Neural cell (in vitro differentiated cells): Measurements from ENCODE around the gene TMOD3.

Experiments
- EZH2 ChIP-seq: fragments of 200-600, 300-800 bp; shearing (Covaris generic), sonication (generic); IDR thresholded peaks from 2 replicates; pipeline ENCODE4 v1.6.1; 2014; ENCODE audit warnings: antibody characterized with exemption, low read length, borderline replicate concordance, mild to moderate bottlenecking; ENCODE audit not compliant: insufficient read depth, poor library complexity, severe bottlenecking
- POLR2AphosphoS5 ChIP-seq: IDR thresholded peaks from 2 replicates; pipeline ENCODE4 v1.6.1; 2012
- RAD21 ChIP-seq: fragments of 450-650 bp; conservative IDR thresholded peaks from 2 replicates; pipeline ENCODE4 v1.6.1; 2014; ENCODE audit warnings: antibody characterized with exemption, mild to moderate bottlenecking, moderate library complexity
- SMC3 ChIP-seq: fragments of 450-650 bp; conservative IDR thresholded peaks from 2 replicates; pipeline ENCODE4 v1.6.1; 2014; ENCODE audit warnings: antibody characterized with exemption, mild to moderate bottlenecking, moderate library complexity; ENCODE audit not compliant: poor library complexity
- TAF1 ChIP-seq: IDR thresholded peaks from 2 replicates; pipeline ENCODE4 v1.6.1; 2012; ENCODE audit warnings: low read depth
- TF ChIP-seq, protein P1 (sequence below): fragments of 450-650 bp; IDR thresholded peaks from 2 replicates; pipeline ENCODE4 v1.5.1; 2014; ENCODE audit warnings: antibody characterized with exemption, mild to moderate bottlenecking, moderate library complexity; ENCODE audit not compliant: poor library complexity, severe bottlenecking

GRCh38 chr15:51908316-51908715, 78.9 kb downstream of the TMOD3 start:
- TF ChIP-seq, protein P1, sequence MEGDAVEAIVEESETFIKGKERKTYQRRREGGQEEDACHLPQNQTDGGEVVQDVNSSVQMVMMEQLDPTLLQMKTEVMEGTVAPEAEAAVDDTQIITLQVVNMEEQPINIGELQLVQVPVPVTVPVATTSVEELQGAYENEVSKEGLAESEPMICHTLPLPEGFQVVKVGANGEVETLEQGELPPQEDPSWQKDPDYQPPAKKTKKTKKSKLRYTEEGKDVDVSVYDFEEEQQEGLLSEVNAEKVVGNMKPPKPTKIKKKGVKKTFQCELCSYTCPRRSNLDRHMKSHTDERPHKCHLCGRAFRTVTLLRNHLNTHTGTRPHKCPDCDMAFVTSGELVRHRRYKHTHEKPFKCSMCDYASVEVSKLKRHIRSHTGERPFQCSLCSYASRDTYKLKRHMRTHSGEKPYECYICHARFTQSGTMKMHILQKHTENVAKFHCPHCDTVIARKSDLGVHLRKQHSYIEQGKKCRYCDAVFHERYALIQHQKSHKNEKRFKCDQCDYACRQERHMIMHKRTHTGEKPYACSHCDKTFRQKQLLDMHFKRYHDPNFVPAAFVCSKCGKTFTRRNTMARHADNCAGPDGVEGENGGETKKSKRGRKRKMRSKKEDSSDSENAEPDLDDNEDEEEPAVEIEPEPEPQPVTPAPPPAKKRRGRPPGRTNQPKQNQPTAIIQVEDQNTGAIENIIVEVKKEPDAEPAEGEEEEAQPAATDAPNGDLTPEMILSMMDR: no peak
- TF ChIP-seq POLR2AphosphoS5 (no peak), TAF1 (no peak), EZH2 (no peak), RAD21 (no peak), SMC3 (no peak)
